Smooth muscle cell (in vitro differentiated cells): ENCODE results near the gene PRRC2B. TPM values are rescaled to one million over a fixed set of nuclear protein-coding genes. Genes with fewer than 3 reads are reported as not detected.

Experiments
- DNase-seq: peaks from one replicate; lab custom pipeline; 2025; ENCODE audit not compliant: unreplicated experiment; lab: John Stamatoyannopoulos, UW
- H2AFZ ChIP-seq: fragments of 200-600 bp; sonication (generic); 2 replicates; pipeline ENCODE4 v1.6.0; 2016; ENCODE audit warnings: antibody characterized with exemption, low read depth, mild to moderate bottlenecking
- H3F3A ChIP-seq: fragments of 200-600 bp; sonication (generic); 2 replicates; pipeline ENCODE4 v1.6.0; 2017; ENCODE audit warnings: antibody characterized with exemption, low read depth
- H3K27ac ChIP-seq: fragments of 200-600 bp; sonication (generic); 2 replicates; pipeline ENCODE4 v1.5.1; 2016; ENCODE audit warnings: low read depth, mild to moderate bottlenecking
- H3K27me3 ChIP-seq: fragments of 200-600 bp; sonication (generic); 2 replicates; pipeline ENCODE4 v1.6.1; 2016; ENCODE audit warnings: low read depth, mild to moderate bottlenecking
- H3K36me3 ChIP-seq: fragments of 200-600 bp; sonication (generic); 2 replicates; pipeline ENCODE4 v1.5.1; 2016; ENCODE audit warnings: low read depth
- H3K4me1 ChIP-seq: fragments of 200-600 bp; sonication (generic); 2 replicates; pipeline ENCODE4 v1.5.1; 2016; ENCODE audit warnings: low read depth
- H3K4me2 ChIP-seq: fragments of 200-600 bp; sonication (generic); 2 replicates; pipeline ENCODE4 v1.6.0; 2016; ENCODE audit warnings: mild to moderate bottlenecking
- H3K4me3 ChIP-seq: fragments of 200-600 bp; sonication (generic); 2 replicates; pipeline ENCODE4 v1.5.1; 2016; ENCODE audit warnings: mild to moderate bottlenecking
- H3K79me2 ChIP-seq: fragments of 200-600 bp; sonication (generic); 2 replicates; pipeline ENCODE4 v1.6.0; 2016; ENCODE audit warnings: low read depth, mild to moderate bottlenecking
- H3K9ac ChIP-seq: fragments of 200-600 bp; sonication (generic); 2 replicates; pipeline ENCODE4 v1.6.0; 2016; ENCODE audit warnings: low read depth
- H3K9me3 ChIP-seq: fragments of 200-600 bp; sonication (generic); replicated peaks from 2 replicates; pipeline ENCODE4 v1.5.1; 2016; ENCODE audit warnings: low read depth
- H4K20me1 ChIP-seq: fragments of 200-600 bp; sonication (generic); 2 replicates; pipeline ENCODE4 v1.6.0; 2016; ENCODE audit warnings: low read depth
- CTCF ChIP-seq: fragments of 200-600 bp; sonication (generic); IDR thresholded peaks from 2 replicates; pipeline ENCODE4 v1.5.1; 2017; ENCODE audit warnings: borderline replicate concordance, mild to moderate bottlenecking, antibody characterized with exemption; ENCODE audit not compliant: insufficient read depth, poor library complexity, severe bottlenecking
- WGBS: methylation state at CpG from one replicate; pipeline ENCODE4 v1.1.7; 2016; ENCODE audit warnings: low lambda C conversion rate; 5-methylcytosine and 5-hydroxymethylcytosine counted together
- polyA plus RNA-seq: library from polyadenylated mRNA; unstranded; fragments of >200 nt; fragmentation: Nextera tagmentation; extraction: Ambion mirVana; gene quantifications from 2 replicates; pipeline ENCODE4 v1.2.1, GENCODE V29; 2016
- total RNA-seq: library from RNA; depleted of rRNA; stranded (reverse); fragments of >200 nt; gene quantifications from 2 replicates; pipeline ENCODE4 v1.2.3, GENCODE V29; 2014

Gene PRRC2B
- total and polyA plus RNA-seq, 2 experiments from 2014 or later, result 38.6 to 97.2 TPM

GRCh38 chr9:131474711-131475110, 80.8 kb downstream of the PRRC2B start:
- H3F3A ChIP-seq, result no peaks in the 10 kb centered on the region
- H3K4me2 ChIP-seq, result no peak overlapping the region
- 93% methylated on average over 16 of the region's 16 CpGs for WGBS
- no peak overlapping the region for H3K4me3 ChIP-seq
- H3K4me1 ChIP-seq, result no peaks in the 10 kb centered on the region
- H2AFZ ChIP-seq, result no peak overlapping the region
- no peaks in the 10 kb centered on the region for H3K9me3 ChIP-seq
- H3K36me3 ChIP-seq, result peaks cover 16% of the 10 kb centered on the region
- TF ChIP-seq CTCF, result no peak
- H3K79me2 ChIP-seq, result peaks cover 42% of the 10 kb centered on the region
- no peak for DNase-seq
- no peaks in the 10 kb centered on the region for H3K27me3 ChIP-seq
- no peak overlapping the region for H3K9ac ChIP-seq
- peaks cover 94% of the 10 kb centered on the region for H4K20me1 ChIP-seq
- H3K27ac ChIP-seq, result no peak overlapping the region

GRCh38 chr9:131475111-131475955, 81.4 kb downstream of the PRRC2B start:
- H3K27me3 ChIP-seq, result no peaks in the 10 kb centered on the region
- no peak overlapping the region for H2AFZ ChIP-seq
- TF ChIP-seq CTCF, result no peak
- H3K9ac ChIP-seq, result no peak overlapping the region
- no peak overlapping the region for H3K4me3 ChIP-seq
- H3K4me2 ChIP-seq, result no peak overlapping the region
- H3F3A ChIP-seq, result no peaks in the 10 kb centered on the region
- H3K27ac ChIP-seq, result no peak overlapping the region
- peaks cover 16% of the 10 kb centered on the region for H3K36me3 ChIP-seq
- no peaks in the 10 kb centered on the region for H3K9me3 ChIP-seq
- peaks cover 48% of the 10 kb centered on the region for H3K79me2 ChIP-seq
- WGBS, result 97% methylated on average over 46 of the region's 46 CpGs
- no peak for DNase-seq
- peaks cover 94% of the 10 kb centered on the region for H4K20me1 ChIP-seq
- no peaks in the 10 kb centered on the region for H3K4me1 ChIP-seq

GRCh38 chr9:131475956-131476776, 82.3 kb downstream of the PRRC2B start:
- Histone ChIP-seq H3K79me2 (peaks cover 44% of the 10 kb centered on the region), H3K4me3 (no peak overlapping the region)
- peak; percentile 28 for TF ChIP-seq CTCF

More at GRCh38 chr9:131475956-131476776, 82.3 kb downstream of the PRRC2B start:
- Histone ChIP-seq H3F3A (no peaks in the 10 kb centered on the region), H4K20me1 (peaks cover 92% of the 10 kb centered on the region), H3K27ac (no peak overlapping the region), H3K9me3 (no peaks in the 10 kb centered on the region), H3K27me3 (no peaks in the 10 kb centered on the region), H3K36me3 (peaks cover 11% of the 10 kb centered on the region), H3K9ac (no peak overlapping the region), H3K4me2 (no peak overlapping the region), H2AFZ (no peak overlapping the region), H3K4me1 (no peaks in the 10 kb centered on the region)
- WGBS, result 94% methylated on average over 40 of the region's 40 CpGs
- DNase-seq, result no peak
